Liver (tissue), 9 donors: Measurements from ENCODE around the gene HNRNPUL1. TPM values are rescaled to one million over a fixed set of nuclear protein-coding genes. Genes with fewer than 3 reads are reported as not detected.

Experiments used
- DNase-seq: peaks from one replicate; pipeline ENCODE4 v3.0.0-alpha.2; 2017; ENCODE audit warnings: low spot score
- H3K27ac ChIP-seq, 2 donors: one replicate each; pipeline ENCODE4 v1.7.0; 2013; ENCODE audit warnings: inconsistent platforms in 2 of 2, low read length in 2 of 2, control low read depth in 1 of 2, low read depth in 1 of 2, mild to moderate bottlenecking in 1 of 2
- H3K27me3 ChIP-seq, 4 donors: one replicate each; pipeline versions ENCODE4 v1.6.1 to v1.7.0; 2013; ENCODE audit warnings: low read length in 3 of 4, inconsistent platforms in 1 of 4, mild to moderate bottlenecking in 1 of 4, moderate library complexity in 1 of 4; ENCODE audit not compliant: control insufficient read depth in 4 of 4, insufficient read depth in 4 of 4
- H3K36me3 ChIP-seq, 4 donors: one replicate each; pipeline versions ENCODE4 v1.6.1 to v1.7.0; 2013; ENCODE audit warnings: low read length in 3 of 4, mild to moderate bottlenecking in 3 of 4, low read depth in 1 of 4, moderate library complexity in 1 of 4; ENCODE audit not compliant: control insufficient read depth in 4 of 4, insufficient read depth in 3 of 4
- H3K4me1 ChIP-seq, 4 donors: one replicate each; pipeline versions ENCODE4 v1.6.1 to v1.7.0; 2013; ENCODE audit warnings: low read length in 3 of 4, mild to moderate bottlenecking in 3 of 4, moderate library complexity in 1 of 4; ENCODE audit not compliant: control insufficient read depth in 4 of 4, insufficient read depth in 4 of 4
- H3K4me3 ChIP-seq, 3 donors: one replicate each; pipeline versions ENCODE4 v1.6.1 to v1.7.0; 2013; ENCODE audit warnings: low read length in 3 of 3, control low read depth in 1 of 3, low read depth in 1 of 3, mild to moderate bottlenecking in 1 of 3
- H3K9ac ChIP-seq, 2 donors: one replicate each; pipeline ENCODE4 v1.7.0; 2013; ENCODE audit warnings: low read length in 2 of 2, mild to moderate bottlenecking in 2 of 2, moderate library complexity in 2 of 2, control low read depth in 1 of 2, low read depth in 1 of 2
- H3K9me3 ChIP-seq, 4 donors: one replicate each; pipeline versions ENCODE4 v1.6.1 to v1.7.0; 2013; ENCODE audit warnings: low read length in 3 of 4; ENCODE audit not compliant: control insufficient read depth in 4 of 4
- EGR1 ChIP-seq, 2 donors: IDR thresholded peaks; 2 replicates each; pipeline ENCODE4 v1.6.1; 2016 to 2018; ENCODE audit warnings: antibody characterized with exemption in 2 of 2, low read depth in 2 of 2
- FOXA1 ChIP-seq: IDR thresholded peaks from 2 replicates; pipeline ENCODE4 v1.6.1; 2016; ENCODE audit warnings: antibody characterized with exemption
- GABPA ChIP-seq, 2 donors: IDR thresholded peaks in 1 of 2; conservative IDR thresholded peaks in 1 of 2; 2 replicates each; pipeline ENCODE4 v1.6.1; 2016; ENCODE audit warnings: antibody characterized with exemption in 2 of 2, mild to moderate bottlenecking in 1 of 2, moderate library complexity in 1 of 2
- HNF4A ChIP-seq, 2 donors: conservative IDR thresholded peaks; 2 replicates each; pipeline ENCODE4 v1.6.1; 2016; ENCODE audit warnings: antibody characterized with exemption in 2 of 2, mild to moderate bottlenecking in 2 of 2
- HNF4G ChIP-seq: IDR thresholded peaks from 2 replicates; pipeline ENCODE4 v1.6.1; 2016; ENCODE audit warnings: antibody characterized with exemption
- JUND ChIP-seq, 2 donors: IDR thresholded peaks; 2 replicates each; pipeline ENCODE4 v1.6.1; 2016; ENCODE audit warnings: antibody characterized with exemption in 2 of 2
- NR2F2 ChIP-seq: IDR thresholded peaks from 2 replicates; pipeline ENCODE4 v1.6.1; 2016; ENCODE audit warnings: antibody characterized with exemption
- RAD21 ChIP-seq, 2 donors: IDR thresholded peaks; 2 replicates each; pipeline ENCODE4 v1.6.1; 2016; ENCODE audit warnings: antibody characterized with exemption in 2 of 2, mild to moderate bottlenecking in 2 of 2
- RXRA ChIP-seq, 2 donors: IDR thresholded peaks; 2 replicates each; pipeline ENCODE4 v1.6.1; 2017 to 2018; ENCODE audit warnings: antibody characterized with exemption in 2 of 2, mild to moderate bottlenecking in 1 of 2
- SP1 ChIP-seq: IDR thresholded peaks from 2 replicates; pipeline ENCODE4 v1.6.1; 2018; ENCODE audit warnings: antibody characterized with exemption, mild to moderate bottlenecking
- TAF1 ChIP-seq: conservative IDR thresholded peaks from 2 replicates; pipeline ENCODE4 v1.6.1; 2016; ENCODE audit warnings: antibody characterized with exemption, mild to moderate bottlenecking
- YY1 ChIP-seq: IDR thresholded peaks from 2 replicates; pipeline ENCODE4 v1.6.1; 2016; ENCODE audit warnings: antibody characterized with exemption, mild to moderate bottlenecking
- WGBS: extraction: QIAGEN DNeasy Blood & Tissue Kit; methylation state at CpG from one replicate; pipeline ENCODE4 v1.1.7; 2013; 5-methylcytosine and 5-hydroxymethylcytosine counted together
- polyA plus RNA-seq, 2 donors: library from polyadenylated mRNA; stranded (reverse) in 1 of 2; unstranded in 1 of 2; fragments of 200-250 nt in 1 of 2; fragments of >200 nt in 1 of 2; fragmentation: Nextera tagmentation in 1 of 2; extraction: Ambion mirVana in 1 of 2; gene quantifications; one replicate each; pipeline versions ENCODE4 v1.2.1 to v1.2.3, GENCODE V29; 2013 to 2015
- total RNA-seq, 2 donors: library from RNA; depleted of rRNA; stranded (reverse); fragments of >200 nt; gene quantifications; one replicate each; pipeline ENCODE4 v1.2.3, GENCODE V29; 2014
- TF ChIP-seq, protein P1 (sequence below): IDR thresholded peaks from 2 replicates; pipeline ENCODE4 v1.6.1; 2016; ENCODE audit warnings: antibody characterized with exemption
- TF ChIP-seq, protein P2 (sequence below): fragments of 150-350 bp; IDR thresholded peaks from 2 replicates; pipeline ENCODE4 v1.5.1; 2017; ENCODE audit warnings: improper control_type of control experiment, low read depth, low read length; ENCODE audit not compliant: missing input control
- TF ChIP-seq, protein P3 (sequence below): IDR thresholded peaks from 2 replicates; pipeline ENCODE4 v1.6.1; 2016; ENCODE audit warnings: antibody characterized with exemption
- TF ChIP-seq, protein P4 (sequence below): IDR thresholded peaks from 2 replicates; pipeline ENCODE4 v1.6.1; 2016; ENCODE audit warnings: antibody characterized with exemption
- TF ChIP-seq, protein P5 (sequence below): IDR thresholded peaks from 2 replicates; pipeline ENCODE4 v1.6.1; 2016; ENCODE audit warnings: antibody characterized with exemption, mild to moderate bottlenecking
- donor health status: healthy.
- donor health status: healthy.
- donor health status: healthy.
- donor health status: healthy.
- donor health status: healthy.

The HNRNPUL1 gene
- total and polyA plus RNA-seq, 4 donors = 34.9 to 80.2 (median 45.7) TPM

DNA sequence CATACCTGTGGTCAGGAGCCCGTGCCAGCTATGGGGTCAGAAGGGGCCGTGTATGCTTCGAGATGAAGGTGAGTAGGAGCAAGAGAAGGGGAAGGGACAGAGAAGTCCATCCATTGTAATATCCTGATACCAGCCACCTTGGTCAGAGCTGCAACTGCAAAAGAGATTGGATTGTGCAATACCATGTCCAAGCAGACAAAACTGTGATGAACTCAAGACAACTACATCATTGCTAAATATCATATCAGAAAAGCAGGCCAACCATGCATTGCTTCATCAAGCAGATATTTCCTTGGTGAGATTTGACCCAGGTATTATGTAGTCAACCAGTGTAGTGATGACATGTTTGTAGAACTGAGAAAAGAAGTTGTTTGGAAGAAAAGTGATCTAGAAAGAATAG, 12.1 kb downstream of the HNRNPUL1 start:
- Histone ChIP-seq H3K27ac (no peak overlapping the region), H3K9ac (no peak overlapping the region), H3K9me3 (no peaks in the 10 kb centered on the region), H3K4me3 (no peak overlapping the region), H3K36me3 (peaks cover 32 to 95% (median 88%) of the 10 kb centered on the region in 4 donors), H3K4me1 (no peaks in the 10 kb centered on the region), H3K27me3 (no peaks in the 10 kb centered on the region)
- WGBS = 73% methylated on average over 3 of the region's 3 CpGs
- DNase-seq = no peak
- TF ChIP-seq HNF4A (conservative IDR thresholded peaks at IDR 0.05) = no peak
- no peak for TF ChIP-seq YY1
- no peak for TF ChIP-seq RAD21 (IDR thresholded peaks at IDR 0.05)
- TF ChIP-seq EGR1 (IDR thresholded peaks at IDR 0.05; ENCODE audit: low read depth in 2 of 2) = no peak
- TF ChIP-seq, protein P1, sequence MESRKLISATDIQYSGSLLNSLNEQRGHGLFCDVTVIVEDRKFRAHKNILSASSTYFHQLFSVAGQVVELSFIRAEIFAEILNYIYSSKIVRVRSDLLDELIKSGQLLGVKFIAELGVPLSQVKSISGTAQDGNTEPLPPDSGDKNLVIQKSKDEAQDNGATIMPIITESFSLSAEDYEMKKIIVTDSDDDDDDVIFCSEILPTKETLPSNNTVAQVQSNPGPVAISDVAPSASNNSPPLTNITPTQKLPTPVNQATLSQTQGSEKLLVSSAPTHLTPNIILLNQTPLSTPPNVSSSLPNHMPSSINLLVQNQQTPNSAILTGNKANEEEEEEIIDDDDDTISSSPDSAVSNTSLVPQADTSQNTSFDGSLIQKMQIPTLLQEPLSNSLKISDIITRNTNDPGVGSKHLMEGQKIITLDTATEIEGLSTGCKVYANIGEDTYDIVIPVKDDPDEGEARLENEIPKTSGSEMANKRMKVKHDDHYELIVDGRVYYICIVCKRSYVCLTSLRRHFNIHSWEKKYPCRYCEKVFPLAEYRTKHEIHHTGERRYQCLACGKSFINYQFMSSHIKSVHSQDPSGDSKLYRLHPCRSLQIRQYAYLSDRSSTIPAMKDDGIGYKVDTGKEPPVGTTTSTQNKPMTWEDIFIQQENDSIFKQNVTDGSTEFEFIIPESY = no peak
- TF ChIP-seq, protein P2, sequence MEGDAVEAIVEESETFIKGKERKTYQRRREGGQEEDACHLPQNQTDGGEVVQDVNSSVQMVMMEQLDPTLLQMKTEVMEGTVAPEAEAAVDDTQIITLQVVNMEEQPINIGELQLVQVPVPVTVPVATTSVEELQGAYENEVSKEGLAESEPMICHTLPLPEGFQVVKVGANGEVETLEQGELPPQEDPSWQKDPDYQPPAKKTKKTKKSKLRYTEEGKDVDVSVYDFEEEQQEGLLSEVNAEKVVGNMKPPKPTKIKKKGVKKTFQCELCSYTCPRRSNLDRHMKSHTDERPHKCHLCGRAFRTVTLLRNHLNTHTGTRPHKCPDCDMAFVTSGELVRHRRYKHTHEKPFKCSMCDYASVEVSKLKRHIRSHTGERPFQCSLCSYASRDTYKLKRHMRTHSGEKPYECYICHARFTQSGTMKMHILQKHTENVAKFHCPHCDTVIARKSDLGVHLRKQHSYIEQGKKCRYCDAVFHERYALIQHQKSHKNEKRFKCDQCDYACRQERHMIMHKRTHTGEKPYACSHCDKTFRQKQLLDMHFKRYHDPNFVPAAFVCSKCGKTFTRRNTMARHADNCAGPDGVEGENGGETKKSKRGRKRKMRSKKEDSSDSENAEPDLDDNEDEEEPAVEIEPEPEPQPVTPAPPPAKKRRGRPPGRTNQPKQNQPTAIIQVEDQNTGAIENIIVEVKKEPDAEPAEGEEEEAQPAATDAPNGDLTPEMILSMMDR = no peak
- TF ChIP-seq, protein P3, sequence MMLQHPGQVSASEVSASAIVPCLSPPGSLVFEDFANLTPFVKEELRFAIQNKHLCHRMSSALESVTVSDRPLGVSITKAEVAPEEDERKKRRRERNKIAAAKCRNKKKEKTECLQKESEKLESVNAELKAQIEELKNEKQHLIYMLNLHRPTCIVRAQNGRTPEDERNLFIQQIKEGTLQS = no peak
- TF ChIP-seq FOXA1 = no peak
- no peak for TF ChIP-seq JUND (IDR thresholded peaks at IDR 0.05)
- no peak for TF ChIP-seq HNF4G
- TF ChIP-seq, protein P4, sequence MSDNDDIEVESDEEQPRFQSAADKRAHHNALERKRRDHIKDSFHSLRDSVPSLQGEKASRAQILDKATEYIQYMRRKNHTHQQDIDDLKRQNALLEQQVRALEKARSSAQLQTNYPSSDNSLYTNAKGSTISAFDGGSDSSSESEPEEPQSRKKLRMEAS = no peak
- no peak for TF ChIP-seq SP1
- no peak for TF ChIP-seq NR2F2

DNA sequence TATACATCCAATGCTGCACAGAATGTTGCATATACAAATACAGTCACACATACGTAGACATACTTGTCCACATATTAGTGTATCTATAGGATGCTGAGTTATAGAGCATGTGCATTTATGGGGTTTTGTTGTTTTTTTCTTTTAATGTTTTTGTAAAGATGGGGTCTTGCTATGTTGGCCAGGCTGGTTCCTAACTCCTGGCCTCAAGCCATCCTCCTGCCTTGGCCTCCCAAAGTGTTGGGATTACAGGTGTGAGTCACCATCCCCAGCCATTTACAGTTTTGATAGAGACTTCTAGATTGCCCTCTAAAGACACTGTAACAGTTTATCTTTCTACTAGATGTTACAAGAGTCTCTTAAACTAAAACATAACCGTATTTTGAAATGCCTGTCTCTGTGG, 14.3 kb downstream of the HNRNPUL1 start:
- Histone ChIP-seq H3K4me3 (no peak overlapping the region), H3K9me3 (no peaks in the 10 kb centered on the region), H3K27ac (no peak overlapping the region), H3K4me1 (no peaks in the 10 kb centered on the region), H3K36me3 (peaks cover 27 to 89% (median 79%) of the 10 kb centered on the region in 4 donors), H3K9ac (no peak overlapping the region), H3K27me3 (no peaks in the 10 kb centered on the region)
- WGBS = 98% methylated on average over 2 of the region's 2 CpGs
- no peak for DNase-seq
- TF ChIP-seq, protein P4 = no peak
- TF ChIP-seq HNF4G (no peak), RXRA (IDR thresholded peaks at IDR 0.05) (no peak), FOXA1 (no peak), SP1 (no peak), HNF4A (conservative IDR thresholded peaks at IDR 0.05) (no peak), NR2F2 (no peak), EGR1 (IDR thresholded peaks at IDR 0.05; ENCODE audit: low read depth in 2 of 2) (no peak), YY1 (no peak), JUND (IDR thresholded peaks at IDR 0.05) (no peak), RAD21 (IDR thresholded peaks at IDR 0.05) (no peak), TAF1 (no peak), GABPA (IDR thresholded peaks at IDR 0.05 in 1 of 2, conservative IDR thresholded peaks at IDR 0.05 in 1 of 2) (no peak)
- TF ChIP-seq, protein P1 = no peak
- TF ChIP-seq, protein P2 = no peak
- TF ChIP-seq, protein P5, sequence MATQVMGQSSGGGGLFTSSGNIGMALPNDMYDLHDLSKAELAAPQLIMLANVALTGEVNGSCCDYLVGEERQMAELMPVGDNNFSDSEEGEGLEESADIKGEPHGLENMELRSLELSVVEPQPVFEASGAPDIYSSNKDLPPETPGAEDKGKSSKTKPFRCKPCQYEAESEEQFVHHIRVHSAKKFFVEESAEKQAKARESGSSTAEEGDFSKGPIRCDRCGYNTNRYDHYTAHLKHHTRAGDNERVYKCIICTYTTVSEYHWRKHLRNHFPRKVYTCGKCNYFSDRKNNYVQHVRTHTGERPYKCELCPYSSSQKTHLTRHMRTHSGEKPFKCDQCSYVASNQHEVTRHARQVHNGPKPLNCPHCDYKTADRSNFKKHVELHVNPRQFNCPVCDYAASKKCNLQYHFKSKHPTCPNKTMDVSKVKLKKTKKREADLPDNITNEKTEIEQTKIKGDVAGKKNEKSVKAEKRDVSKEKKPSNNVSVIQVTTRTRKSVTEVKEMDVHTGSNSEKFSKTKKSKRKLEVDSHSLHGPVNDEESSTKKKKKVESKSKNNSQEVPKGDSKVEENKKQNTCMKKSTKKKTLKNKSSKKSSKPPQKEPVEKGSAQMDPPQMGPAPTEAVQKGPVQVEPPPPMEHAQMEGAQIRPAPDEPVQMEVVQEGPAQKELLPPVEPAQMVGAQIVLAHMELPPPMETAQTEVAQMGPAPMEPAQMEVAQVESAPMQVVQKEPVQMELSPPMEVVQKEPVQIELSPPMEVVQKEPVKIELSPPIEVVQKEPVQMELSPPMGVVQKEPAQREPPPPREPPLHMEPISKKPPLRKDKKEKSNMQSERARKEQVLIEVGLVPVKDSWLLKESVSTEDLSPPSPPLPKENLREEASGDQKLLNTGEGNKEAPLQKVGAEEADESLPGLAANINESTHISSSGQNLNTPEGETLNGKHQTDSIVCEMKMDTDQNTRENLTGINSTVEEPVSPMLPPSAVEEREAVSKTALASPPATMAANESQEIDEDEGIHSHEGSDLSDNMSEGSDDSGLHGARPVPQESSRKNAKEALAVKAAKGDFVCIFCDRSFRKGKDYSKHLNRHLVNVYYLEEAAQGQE = no peak
